ENCODE data around the gene DCLK3.

Gene DCLK3

DNA sequence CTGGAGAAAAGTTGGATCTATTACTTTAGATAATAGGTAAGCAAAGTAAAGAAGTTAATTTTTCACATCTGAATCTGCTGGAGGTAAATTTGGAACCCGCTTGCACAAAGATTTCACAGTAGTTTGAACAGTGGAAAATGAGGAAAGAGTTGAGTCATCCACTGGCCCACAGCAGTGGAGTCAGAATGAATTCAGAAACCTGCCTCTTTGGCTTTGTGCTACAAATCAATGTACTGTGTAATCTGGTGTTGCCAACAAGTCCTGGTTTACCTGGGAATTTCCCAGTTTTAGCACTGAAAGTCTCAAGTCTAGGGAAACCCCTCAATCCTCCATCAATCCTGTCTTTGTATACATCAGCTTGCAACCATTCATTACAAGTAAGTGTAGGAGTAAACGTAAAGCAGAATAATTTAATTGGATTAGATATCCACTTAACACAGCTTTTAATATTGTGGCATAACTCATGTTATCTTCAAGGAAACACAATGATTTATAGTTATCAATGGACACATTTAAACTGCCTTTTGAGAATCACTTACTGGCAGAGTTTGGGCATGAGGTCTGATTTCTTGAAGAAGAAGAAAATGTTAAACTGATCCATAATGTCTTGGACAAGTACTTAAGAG lies 100.6 kb downstream of the DCLK3 start:
- no peak for DNase-seq

DNA sequence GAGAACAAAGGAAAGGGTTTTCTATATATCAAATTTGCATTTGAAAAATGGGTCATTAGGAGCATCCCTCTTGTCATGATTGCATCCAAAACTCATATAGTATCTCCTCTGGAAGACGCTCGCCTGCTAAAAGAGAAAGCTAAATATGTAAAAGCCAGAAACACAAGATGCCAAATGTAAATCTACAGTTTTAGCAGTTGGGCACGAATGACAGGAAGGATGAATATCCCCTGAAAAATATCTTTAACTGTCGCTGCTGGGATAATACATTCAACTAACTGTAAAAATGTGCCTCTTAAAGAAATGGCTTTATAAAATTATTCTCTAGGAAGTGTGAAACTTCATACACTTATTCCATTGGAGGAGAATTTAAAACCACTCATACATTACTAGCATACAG lies 101.7 kb downstream of the DCLK3 start:
- DNase-seq = no peak

All from stimulated activated CD4-positive, alpha-beta T cell treated with anti-CD3 and anti-CD28 coated beads, Interleukin-15, amount 100 ng/mL, for 24 hours (primary cell).